ENCODE data around the gene SUN3. TPM values are rescaled to one million over a fixed set of nuclear protein-coding genes. Genes with fewer than 3 reads are reported as not detected.
A peak's percentile ranks its signal among the peaks of the same experiment; 100 is the strongest.

Gene SUN3
- total and polyA plus RNA-seq, 7 donors = 0.16 TPM; not detected in 6

GRCh38 chr7:47947355-47947749 lies 81.6 kb downstream of the SUN3 start:
- H3K4me1 ChIP-seq = no peaks in the 10 kb centered on the region
- H3K27me3 ChIP-seq = no peaks in the 10 kb centered on the region
- no peak for DNase-seq
- H3K9me3 ChIP-seq = no peaks in the 10 kb centered on the region
- TF ChIP-seq CTCF (IDR thresholded peaks at IDR 0.05) (no peak), POLR2AphosphoS5 (IDR thresholded peaks at IDR 0.05) (no peak), EP300 (IDR thresholded peaks at IDR 0.05) (no peak), POLR2A (IDR thresholded peaks at IDR 0.05) (no peak)
- no peak overlapping the region for H3K4me3 ChIP-seq
- no peak overlapping the region for H3K27ac ChIP-seq
- intact Hi-C loops (cut with DNase I) = no loop called here
- no peaks in the 10 kb centered on the region for H3K36me3 ChIP-seq
- WGBS, 2 donors = 96 to 99% methylated on average over 7 of the region's 7 CpGs

GRCh38 chr7:47946581-47947354 lies 82.1 kb downstream of the SUN3 start:
- Histone ChIP-seq H3K4me3 (no peak overlapping the region), H3K36me3 (no peaks in the 10 kb centered on the region), H3K9me3 (no peaks in the 10 kb centered on the region), H3K4me1 (no peaks in the 10 kb centered on the region), H3K27ac (no peak overlapping the region), H3K27me3 (no peaks in the 10 kb centered on the region)
- DNase-seq = no peak
- WGBS, 2 donors = 89 to 92% methylated on average over 7 of the region's 7 CpGs
- TF ChIP-seq POLR2A (IDR thresholded peaks at IDR 0.05) (no peak), EP300 (IDR thresholded peaks at IDR 0.05) (no peak), CTCF (IDR thresholded peaks at IDR 0.05) (no peak), POLR2AphosphoS5 (IDR thresholded peaks at IDR 0.05) (peak in 1 of 4 donors; percentile 3)
- intact Hi-C loops (cut with DNase I) = no loop called here

- WGBS, 2 donors = 51 to 55% methylated on average over 8 of the region's 8 CpGs
- peak; percentile 80 for DNase-seq
These were observed 83.5 kb downstream of the SUN3 start for GRCh38 chr7:47945261-47946015.

GRCh38 chr7:47944536-47945260 lies 84.2 kb downstream of the SUN3 start:
- no peaks in the 10 kb centered on the region for H3K9me3 ChIP-seq
- H3K4me1 ChIP-seq = no peaks in the 10 kb centered on the region
- no peak overlapping the region for H3K27ac ChIP-seq
- intact Hi-C loops (cut with DNase I) = loop anchor here (1.0 kb wide), 1 partner anchor 166 kb away; no protein-coding TSS in a partner anchor
- no peak for DNase-seq
- H3K4me3 ChIP-seq = no peak overlapping the region
- H3K27me3 ChIP-seq = no peaks in the 10 kb centered on the region
- 76 to 84% methylated on average over 12 of the region's 12 CpGs for WGBS, 2 donors
- H3K36me3 ChIP-seq = no peaks in the 10 kb centered on the region
- TF ChIP-seq POLR2AphosphoS5 (IDR thresholded peaks at IDR 0.05) (no peak), CTCF (IDR thresholded peaks at IDR 0.05) (no peak), EP300 (IDR thresholded peaks at IDR 0.05) (no peak), POLR2A (IDR thresholded peaks at IDR 0.05) (no peak)

More at GRCh38 chr7:47945261-47946015, 83.5 kb downstream of the SUN3 start:
- Histone ChIP-seq H3K27me3 (no peaks in the 10 kb centered on the region), H3K27ac (peak overlapping the region in 1 of 4 donors; percentile 18), H3K9me3 (no peaks in the 10 kb centered on the region), H3K4me3 (no peak overlapping the region), H3K4me1 (no peaks in the 10 kb centered on the region), H3K36me3 (no peaks in the 10 kb centered on the region)
- TF ChIP-seq CTCF (IDR thresholded peaks at IDR 0.05) (peak; percentile 22 to 74 (median 62)), POLR2AphosphoS5 (IDR thresholded peaks at IDR 0.05) (no peak)
- intact Hi-C loops (cut with DNase I) = loop anchor here (1.0 kb wide), 1 partner anchor 165 kb away; no protein-coding TSS in a partner anchor
